Smooth muscle cell (in vitro differentiated cells): ENCODE data around the gene PUM2. TPM values are rescaled to one million over a fixed set of nuclear protein-coding genes. Genes with fewer than 3 reads are reported as not detected.

Source experiments
- DNase-seq: peaks from one replicate; lab custom pipeline; 2025; ENCODE audit not compliant: unreplicated experiment; lab: John Stamatoyannopoulos, UW
- H2AFZ ChIP-seq: fragments of 200-600 bp; sonication (generic); 2 replicates; pipeline ENCODE4 v1.6.0; 2016; ENCODE audit warnings: antibody characterized with exemption, low read depth, mild to moderate bottlenecking
- H3F3A ChIP-seq: fragments of 200-600 bp; sonication (generic); 2 replicates; pipeline ENCODE4 v1.6.0; 2017; ENCODE audit warnings: antibody characterized with exemption, low read depth
- H3K27ac ChIP-seq: fragments of 200-600 bp; sonication (generic); 2 replicates; pipeline ENCODE4 v1.5.1; 2016; ENCODE audit warnings: low read depth, mild to moderate bottlenecking
- H3K27me3 ChIP-seq: fragments of 200-600 bp; sonication (generic); 2 replicates; pipeline ENCODE4 v1.6.1; 2016; ENCODE audit warnings: low read depth, mild to moderate bottlenecking
- H3K36me3 ChIP-seq: fragments of 200-600 bp; sonication (generic); 2 replicates; pipeline ENCODE4 v1.5.1; 2016; ENCODE audit warnings: low read depth
- H3K4me1 ChIP-seq: fragments of 200-600 bp; sonication (generic); 2 replicates; pipeline ENCODE4 v1.5.1; 2016; ENCODE audit warnings: low read depth
- H3K4me2 ChIP-seq: fragments of 200-600 bp; sonication (generic); 2 replicates; pipeline ENCODE4 v1.6.0; 2016; ENCODE audit warnings: mild to moderate bottlenecking
- H3K4me3 ChIP-seq: fragments of 200-600 bp; sonication (generic); 2 replicates; pipeline ENCODE4 v1.5.1; 2016; ENCODE audit warnings: mild to moderate bottlenecking
- H3K79me2 ChIP-seq: fragments of 200-600 bp; sonication (generic); 2 replicates; pipeline ENCODE4 v1.6.0; 2016; ENCODE audit warnings: low read depth, mild to moderate bottlenecking
- H3K9ac ChIP-seq: fragments of 200-600 bp; sonication (generic); 2 replicates; pipeline ENCODE4 v1.6.0; 2016; ENCODE audit warnings: low read depth
- H3K9me3 ChIP-seq: fragments of 200-600 bp; sonication (generic); replicated peaks from 2 replicates; pipeline ENCODE4 v1.5.1; 2016; ENCODE audit warnings: low read depth
- H4K20me1 ChIP-seq: fragments of 200-600 bp; sonication (generic); 2 replicates; pipeline ENCODE4 v1.6.0; 2016; ENCODE audit warnings: low read depth
- WGBS: methylation state at CpG from one replicate; pipeline ENCODE4 v1.1.7; 2016; ENCODE audit warnings: low lambda C conversion rate; 5-methylcytosine and 5-hydroxymethylcytosine counted together
- polyA plus RNA-seq: library from polyadenylated mRNA; unstranded; fragments of >200 nt; fragmentation: Nextera tagmentation; extraction: Ambion mirVana; gene quantifications from 2 replicates; pipeline ENCODE4 v1.2.1, GENCODE V29; 2016
- total RNA-seq: library from RNA; depleted of rRNA; stranded (reverse); fragments of >200 nt; gene quantifications from 2 replicates; pipeline ENCODE4 v1.2.3, GENCODE V29; 2014
- TF ChIP-seq, protein P1 (sequence below): fragments of 200-600 bp; sonication (generic); IDR thresholded peaks from 2 replicates; pipeline ENCODE4 v1.5.1; 2017; ENCODE audit warnings: borderline replicate concordance, mild to moderate bottlenecking, antibody characterized with exemption; ENCODE audit not compliant: insufficient read depth, poor library complexity, severe bottlenecking

Gene PUM2
- total and polyA plus RNA-seq, 2 experiments from 2014 or later = 5.2 to 42.0 TPM

DNA sequence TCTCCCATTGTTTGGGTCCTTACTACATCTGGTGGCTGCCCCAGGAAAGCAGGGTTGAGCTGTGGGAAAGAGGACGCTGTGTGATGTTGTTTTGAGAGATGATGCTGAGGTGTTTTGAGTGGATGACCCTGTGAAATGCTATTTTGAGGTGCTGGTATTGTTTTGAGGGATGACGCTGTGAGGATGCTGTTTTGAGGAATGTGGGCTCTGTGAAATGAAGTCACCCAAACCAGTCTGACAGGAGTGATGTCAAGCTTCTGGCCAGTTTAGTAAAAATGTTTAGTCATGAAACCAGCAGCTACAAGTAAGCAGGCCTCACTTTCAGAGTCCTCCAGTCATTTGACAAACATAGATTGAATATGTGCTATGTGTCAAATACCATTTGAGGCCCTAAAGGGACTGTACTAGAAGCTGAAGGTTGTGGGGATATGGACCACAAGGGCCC lies 16.1 kb upstream of the PUM2 start:
- Histone ChIP-seq H2AFZ (no peak overlapping the region), H3K4me2 (no peak overlapping the region), H3K79me2 (no peaks in the 10 kb centered on the region), H3F3A (peaks cover 9% of the 10 kb centered on the region), H3K4me3 (no peak overlapping the region), H3K9me3 (no peaks in the 10 kb centered on the region), H3K4me1 (no peaks in the 10 kb centered on the region), H4K20me1 (no peaks in the 10 kb centered on the region), H3K27me3 (no peaks in the 10 kb centered on the region), H3K9ac (peak overlapping the region; percentile 43), H3K27ac (peak overlapping the region; percentile 78), H3K36me3 (no peaks in the 10 kb centered on the region)
- TF ChIP-seq, protein P1, sequence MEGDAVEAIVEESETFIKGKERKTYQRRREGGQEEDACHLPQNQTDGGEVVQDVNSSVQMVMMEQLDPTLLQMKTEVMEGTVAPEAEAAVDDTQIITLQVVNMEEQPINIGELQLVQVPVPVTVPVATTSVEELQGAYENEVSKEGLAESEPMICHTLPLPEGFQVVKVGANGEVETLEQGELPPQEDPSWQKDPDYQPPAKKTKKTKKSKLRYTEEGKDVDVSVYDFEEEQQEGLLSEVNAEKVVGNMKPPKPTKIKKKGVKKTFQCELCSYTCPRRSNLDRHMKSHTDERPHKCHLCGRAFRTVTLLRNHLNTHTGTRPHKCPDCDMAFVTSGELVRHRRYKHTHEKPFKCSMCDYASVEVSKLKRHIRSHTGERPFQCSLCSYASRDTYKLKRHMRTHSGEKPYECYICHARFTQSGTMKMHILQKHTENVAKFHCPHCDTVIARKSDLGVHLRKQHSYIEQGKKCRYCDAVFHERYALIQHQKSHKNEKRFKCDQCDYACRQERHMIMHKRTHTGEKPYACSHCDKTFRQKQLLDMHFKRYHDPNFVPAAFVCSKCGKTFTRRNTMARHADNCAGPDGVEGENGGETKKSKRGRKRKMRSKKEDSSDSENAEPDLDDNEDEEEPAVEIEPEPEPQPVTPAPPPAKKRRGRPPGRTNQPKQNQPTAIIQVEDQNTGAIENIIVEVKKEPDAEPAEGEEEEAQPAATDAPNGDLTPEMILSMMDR = no peak
- 77% methylated on average over 2 of the region's 2 CpGs for whole genome bisulfite sequencing
- DNase-seq = no peak

DNA sequence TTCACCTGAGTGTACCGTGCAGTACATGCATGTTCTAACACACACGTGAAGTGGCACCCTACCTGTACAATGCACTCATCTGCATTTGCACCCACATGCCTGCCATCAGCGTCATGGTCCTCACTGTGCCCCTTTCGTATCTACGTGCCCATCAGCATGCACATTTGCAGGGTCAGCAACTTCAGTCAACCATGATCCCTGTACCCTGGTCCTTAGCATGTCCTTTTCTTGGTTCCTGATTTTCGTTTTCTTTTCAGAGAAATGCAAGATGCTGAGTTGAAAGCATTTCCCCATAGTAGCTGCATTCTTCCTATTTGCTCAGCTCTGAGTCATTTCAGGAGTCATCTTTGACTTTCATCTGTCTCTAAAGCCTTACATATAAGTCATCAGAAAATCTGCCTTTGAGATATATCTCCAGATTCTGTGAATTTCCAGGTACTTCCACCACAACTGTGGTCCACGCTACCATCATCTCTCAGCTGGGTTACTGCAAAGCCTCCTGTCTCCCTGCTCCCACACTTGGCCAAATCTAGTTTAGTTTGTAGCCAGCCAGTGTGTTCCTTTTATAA lies 14.7 kb upstream of the PUM2 start:
- no peak overlapping the region for H3K9ac ChIP-seq
- TF ChIP-seq, protein P1 = no peak
- H3F3A ChIP-seq = peaks cover 9% of the 10 kb centered on the region
- H3K9me3 ChIP-seq = no peaks in the 10 kb centered on the region
- H3K27me3 ChIP-seq = no peaks in the 10 kb centered on the region
- H3K79me2 ChIP-seq = no peaks in the 10 kb centered on the region
- H4K20me1 ChIP-seq = no peaks in the 10 kb centered on the region
- 73% methylated on average over 7 of the region's 7 CpGs for WGBS
- no peak overlapping the region for H3K4me2 ChIP-seq
- H3K36me3 ChIP-seq = no peaks in the 10 kb centered on the region
- peak overlapping the region; percentile 78 for H3K27ac ChIP-seq
- DNase-seq = no peak
- no peak overlapping the region for H3K4me3 ChIP-seq
- no peak overlapping the region for H2AFZ ChIP-seq
- H3K4me1 ChIP-seq = no peaks in the 10 kb centered on the region

DNA sequence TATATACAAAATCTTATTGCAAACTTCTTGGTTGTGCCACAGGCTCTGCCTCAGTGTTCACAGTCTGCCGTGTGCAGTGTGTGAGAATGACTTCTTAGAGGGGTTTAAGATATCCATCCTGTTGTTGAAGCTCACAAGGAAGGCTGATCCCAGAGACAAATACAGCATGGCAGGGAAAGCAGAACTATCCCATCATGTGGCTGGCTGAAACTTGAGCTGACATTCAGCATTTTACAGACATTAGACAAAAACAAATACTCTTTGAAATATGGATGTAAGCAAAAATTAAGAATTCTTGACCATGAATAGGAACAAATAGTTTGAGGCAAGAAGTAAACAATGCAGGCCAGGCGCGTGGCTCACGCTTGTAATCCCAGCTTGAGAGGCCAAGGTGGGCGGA lies 12.9 kb upstream of the PUM2 start:
- TF ChIP-seq, protein P1 = no peak
- H3K4me3 ChIP-seq = no peak overlapping the region
- H3K4me1 ChIP-seq = no peaks in the 10 kb centered on the region
- no peak for DNase-seq
- no peaks in the 10 kb centered on the region for H3K27me3 ChIP-seq
- H3K27ac ChIP-seq = no peak overlapping the region
- H3K4me2 ChIP-seq = no peak overlapping the region
- H3K9ac ChIP-seq = no peak overlapping the region
- no peaks in the 10 kb centered on the region for H3K9me3 ChIP-seq
- WGBS = 93% methylated on average over 5 of the region's 5 CpGs
- no peaks in the 10 kb centered on the region for H3K36me3 ChIP-seq
- no peak overlapping the region for H2AFZ ChIP-seq
- no peaks in the 10 kb centered on the region for H3F3A ChIP-seq
- H4K20me1 ChIP-seq = no peaks in the 10 kb centered on the region
- H3K79me2 ChIP-seq = no peaks in the 10 kb centered on the region

DNA sequence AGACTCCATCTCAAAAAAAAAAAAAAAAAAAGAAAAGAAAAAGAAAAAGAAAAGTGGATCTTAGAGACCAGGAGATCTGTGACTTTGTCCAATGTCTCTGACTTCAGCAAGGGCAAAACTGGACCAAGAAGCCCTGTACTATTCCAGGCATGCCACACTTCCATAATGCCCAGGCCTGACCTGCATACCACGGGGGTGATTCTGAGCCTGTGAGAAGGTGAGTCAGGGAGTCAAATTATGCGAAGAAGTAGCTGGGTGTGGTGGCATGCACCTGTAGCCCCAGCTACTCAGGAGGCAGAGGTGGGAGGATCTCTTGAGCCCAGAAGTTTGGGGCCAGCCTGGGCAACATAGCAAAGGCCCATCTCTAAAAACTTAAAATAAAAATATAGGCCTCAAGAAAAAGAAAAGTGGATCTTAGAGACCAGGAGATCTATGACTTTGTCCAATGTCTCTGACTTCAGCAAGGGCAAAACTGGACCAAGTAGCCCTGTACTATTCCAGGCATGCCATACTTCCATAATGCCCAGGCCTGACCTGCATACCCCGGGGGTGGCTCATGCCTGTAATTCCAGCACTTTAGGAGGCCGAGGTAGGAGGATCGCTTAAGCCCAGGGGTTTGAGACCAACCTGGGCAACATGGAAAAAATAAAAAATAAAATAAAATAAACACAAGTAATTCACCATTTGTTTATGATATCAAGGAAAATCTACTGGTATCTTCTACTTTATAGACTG lies 12.2 kb upstream of the PUM2 start:
- DNase-seq = no peak
- H3K27me3 ChIP-seq = no peaks in the 10 kb centered on the region
- H2AFZ ChIP-seq = no peak overlapping the region

More for the DNA sequence above, 12.2 kb upstream of the PUM2 start:
- H3K4me1 ChIP-seq = no peaks in the 10 kb centered on the region
- 90% methylated on average over 5 of the region's 5 CpGs for WGBS
- TF ChIP-seq, protein P1 = no peak
- H3K36me3 ChIP-seq = no peaks in the 10 kb centered on the region
- H3F3A ChIP-seq = no peaks in the 10 kb centered on the region
- H3K27ac ChIP-seq = no peak overlapping the region
- H3K9ac ChIP-seq = no peak overlapping the region
- H3K79me2 ChIP-seq = no peaks in the 10 kb centered on the region
- no peak overlapping the region for H3K4me3 ChIP-seq
- no peaks in the 10 kb centered on the region for H4K20me1 ChIP-seq
- no peak overlapping the region for H3K4me2 ChIP-seq
- no peaks in the 10 kb centered on the region for H3K9me3 ChIP-seq
